ENCODE data around the gene KCNAB1.
"Not testable (repeated sequence)": the region's sequence is repeated elsewhere in the genome, so short reads cannot be mapped to it uniquely, and the experiment has no call there.

The KCNAB1 gene

GRCh38 chr3:156137397-156137796, 17.0 kb downstream of the KCNAB1 start:
- in situ Hi-C loops (cut with MboI; ENCODE audit: low sequenced_read_pairs), result not testable (repeated sequence)

GRCh38 chr3:156140001-156140595, 19.7 kb downstream of the KCNAB1 start:
- in situ Hi-C loops (cut with MboI; ENCODE audit: low sequenced_read_pairs), result no loop called here

- in situ Hi-C loops (cut with MboI; ENCODE audit: low sequenced_read_pairs), result no loop called here
Measured at GRCh38 chr3:156142702-156143101, 22.3 kb downstream of the KCNAB1 start.

GRCh38 chr3:156143136-156143535, 22.8 kb downstream of the KCNAB1 start:
- in situ Hi-C loops (cut with MboI; ENCODE audit: low sequenced_read_pairs), result no loop called here

- in situ Hi-C loops (cut with MboI; ENCODE audit: low sequenced_read_pairs), result no loop called here
Measured at GRCh38 chr3:156144060-156144459, 23.7 kb downstream of the KCNAB1 start.

GRCh38 chr3:156145866-156146265, 25.5 kb downstream of the KCNAB1 start:
- in situ Hi-C loops (cut with MboI; ENCODE audit: low sequenced_read_pairs), result no loop called here

GRCh38 chr3:156148345-156148945, 28.1 kb downstream of the KCNAB1 start:
- in situ Hi-C loops (cut with MboI; ENCODE audit: low sequenced_read_pairs), result no loop called here

GRCh38 chr3:156148946-156149381, 28.6 kb downstream of the KCNAB1 start:
- in situ Hi-C loops (cut with MboI; ENCODE audit: low sequenced_read_pairs), result no loop called here

GRCh38 chr3:156149876-156150275, 29.5 kb downstream of the KCNAB1 start:
- in situ Hi-C loops (cut with MboI; ENCODE audit: low sequenced_read_pairs), result loop anchor here (25.0 kb wide), 3 partner anchors 237 to 937 kb away; no protein-coding TSS in a partner anchor

- in situ Hi-C loops (cut with MboI; ENCODE audit: low sequenced_read_pairs), result loop anchor here (25.0 kb wide), 3 partner anchors 237 to 937 kb away; no protein-coding TSS in a partner anchor
Measured at GRCh38 chr3:156150434-156151066, 30.2 kb downstream of the KCNAB1 start.

- in situ Hi-C loops (cut with MboI; ENCODE audit: low sequenced_read_pairs), result loop anchor here (25.0 kb wide), 3 partner anchors 235 to 935 kb away; no protein-coding TSS in a partner anchor
Measured at GRCh38 chr3:156151824-156152428, 31.5 kb downstream of the KCNAB1 start.

GRCh38 chr3:156158656-156159295, 38.4 kb downstream of the KCNAB1 start:
- in situ Hi-C loops (cut with MboI; ENCODE audit: low sequenced_read_pairs), result loop anchor here (25.0 kb wide), 3 partner anchors 229 to 929 kb away; no protein-coding TSS in a partner anchor

GRCh38 chr3:156160647-156161046, 40.3 kb downstream of the KCNAB1 start:
- in situ Hi-C loops (cut with MboI; ENCODE audit: low sequenced_read_pairs), result loop anchor here (25.0 kb wide), 3 partner anchors 227 to 927 kb away; no protein-coding TSS in a partner anchor

GRCh38 chr3:156161172-156161571, 40.8 kb downstream of the KCNAB1 start:
- in situ Hi-C loops (cut with MboI; ENCODE audit: low sequenced_read_pairs), result loop anchor here (25.0 kb wide), 3 partner anchors 226 to 926 kb away; no protein-coding TSS in a partner anchor

- in situ Hi-C loops (cut with MboI; ENCODE audit: low sequenced_read_pairs), result loop anchor here (25.0 kb wide), 3 partner anchors 223 to 923 kb away; no protein-coding TSS in a partner anchor
Measured at GRCh38 chr3:156163848-156164247, 43.5 kb downstream of the KCNAB1 start.

GRCh38 chr3:156166808-156167207, 46.4 kb downstream of the KCNAB1 start:
- in situ Hi-C loops (cut with MboI; ENCODE audit: low sequenced_read_pairs), result loop anchor here (25.0 kb wide), 3 partner anchors 220 to 920 kb away; no protein-coding TSS in a partner anchor

GRCh38 chr3:156170571-156170970, 50.2 kb downstream of the KCNAB1 start:
- in situ Hi-C loops (cut with MboI; ENCODE audit: low sequenced_read_pairs), result loop anchor here (25.0 kb wide), 3 partner anchors 217 to 917 kb away; no protein-coding TSS in a partner anchor

- in situ Hi-C loops (cut with MboI; ENCODE audit: low sequenced_read_pairs), result loop anchor here (25.0 kb wide), 3 partner anchors 216 to 916 kb away; no protein-coding TSS in a partner anchor
Measured at GRCh38 chr3:156171281-156172267, 51.2 kb downstream of the KCNAB1 start.

- in situ Hi-C loops (cut with MboI; ENCODE audit: low sequenced_read_pairs), result loop anchor here (25.0 kb wide), 3 partner anchors 215 to 915 kb away; no protein-coding TSS in a partner anchor
Measured at GRCh38 chr3:156172536-156172935, 52.2 kb downstream of the KCNAB1 start.

Data from HL-60/S4 treated with retinoic acid at 250 ng/mL for 4 days and 3 days (cell line).